Neural progenitor cell (in vitro differentiated cells): ENCODE results near the gene RAB11FIP3. TPM values are rescaled to one million over a fixed set of nuclear protein-coding genes. Genes with fewer than 3 reads are reported as not detected.

ENCODE experiments used
- DNase-seq: peaks from one replicate; pipeline ENCODE4 v3.0.0-alpha.2; 2016; ENCODE audit warnings: low spot score
- H2AFZ ChIP-seq: fragments of 200-600 bp; sonication (generic); replicated peaks from 2 replicates; pipeline ENCODE4 v1.6.1; 2016; ENCODE audit warnings: antibody characterized with exemption
- H3F3A ChIP-seq: fragments of 200-600 bp; sonication (generic); 2 replicates; pipeline ENCODE4 v1.6.1; 2016; ENCODE audit warnings: antibody characterized with exemption, low read depth
- H3K27ac ChIP-seq: fragments of 200-600 bp; sonication (generic); 2 replicates; pipeline ENCODE4 v1.5.1; 2016; ENCODE audit warnings: mild to moderate bottlenecking
- H3K27me3 ChIP-seq: fragments of 200-600 bp; sonication (generic); 2 replicates; pipeline ENCODE4 v1.6.1; 2016; ENCODE audit warnings: mild to moderate bottlenecking, moderate library complexity
- H3K36me3 ChIP-seq: fragments of 200-600 bp; sonication (generic); 2 replicates; pipeline ENCODE4 v1.5.1; 2016
- H3K4me1 ChIP-seq: fragments of 200-600 bp; sonication (generic); 2 replicates; pipeline ENCODE4 v1.6.1; 2016; ENCODE audit warnings: mixed run types
- H3K4me2 ChIP-seq: fragments of 200-600 bp; sonication (generic); 2 replicates; pipeline ENCODE4 v1.6.1; 2016
- H3K4me3 ChIP-seq: fragments of 200-600 bp; sonication (generic); 2 replicates; pipeline ENCODE4 v1.5.1; 2016
- H3K79me2 ChIP-seq: fragments of 200-600 bp; sonication (generic); 2 replicates; pipeline ENCODE4 v1.6.1; 2016; ENCODE audit warnings: low read depth
- H3K9ac ChIP-seq: fragments of 200-600 bp; sonication (generic); 2 replicates; pipeline ENCODE4 v1.6.1; 2016
- H3K9me3 ChIP-seq: fragments of 200-600 bp; sonication (generic); 2 replicates; pipeline ENCODE4 v1.5.1; 2016; ENCODE audit warnings: low read depth
- H4K20me1 ChIP-seq: fragments of 200-600 bp; sonication (generic); 2 replicates; pipeline ENCODE4 v1.6.1; 2016; ENCODE audit warnings: low read depth
- H3K27ac Mint-ChIP-seq: 3 replicates; pipeline ENCODE4 v1.8.0; 2021; ENCODE audit warnings: mixed read lengths
- H3K27me3 Mint-ChIP-seq: 2 replicates; pipeline ENCODE4 v1.8.0; 2022; ENCODE audit warnings: low read depth, mild to moderate bottlenecking, inconsistent platforms, moderate library complexity, mixed read lengths; ENCODE audit not compliant: insufficient read depth
- H3K36me3 Mint-ChIP-seq: 3 replicates; pipeline ENCODE4 v1.8.0; 2021; ENCODE audit warnings: mixed read lengths
- H3K4me1 Mint-ChIP-seq: 3 replicates; pipeline ENCODE4 v1.8.0; 2021; ENCODE audit warnings: mixed read lengths
- H3K4me3 Mint-ChIP-seq: 3 replicates; pipeline ENCODE4 v1.8.0; 2021; ENCODE audit warnings: mild to moderate bottlenecking, moderate library complexity, mixed read lengths
- H3K9me3 Mint-ChIP-seq: 3 replicates; pipeline ENCODE4 v1.8.0; 2020; ENCODE audit warnings: mixed read lengths
- CTCF ChIP-seq: fragments of 200-600 bp; sonication (generic); IDR thresholded peaks from 2 replicates; pipeline ENCODE4 v1.5.1; 2017; ENCODE audit warnings: antibody characterized with exemption, mild to moderate bottlenecking
- EZH2 ChIP-seq: fragments of 200-600 bp; sonication (generic); IDR thresholded peaks from 2 replicates; pipeline ENCODE4 v1.6.1; 2017; ENCODE audit warnings: antibody characterized with exemption, mild to moderate bottlenecking, moderate library complexity
- EZH2phosphoT487 ChIP-seq: fragments of 200-600 bp; sonication (generic); IDR thresholded peaks from 2 replicates; pipeline ENCODE4 v1.6.1; 2017; ENCODE audit warnings: antibody characterized with exemption
- total RNA-seq: library from RNA; depleted of rRNA; stranded (reverse); fragments of >200 nt; gene quantifications from 2 replicates; pipeline ENCODE4 v1.2.3, GENCODE V29; 2015; ENCODE audit warnings: low replicate concordance

The RAB11FIP3 gene
- total RNA-seq, 1 donor from 2014 or later = 15.5 TPM

GRCh38 chr16:563072-563644 lies 137.7 kb downstream of the RAB11FIP3 start:
- Histone ChIP-seq H3K36me3 (no peaks in the 10 kb centered on the region), H2AFZ (no peak overlapping the region), H3K4me1 (peaks cover 11% of the 10 kb centered on the region), H3K79me2 (no peaks in the 10 kb centered on the region), H3K4me2 (no peak overlapping the region), H3K9ac (no peak overlapping the region), H3K27ac (no peak overlapping the region), H3K9me3 (no peaks in the 10 kb centered on the region), H3K27me3 (peaks cover 59% of the 10 kb centered on the region), H3F3A (peaks cover 8% of the 10 kb centered on the region), H3K4me3 (no peak overlapping the region), H4K20me1 (peaks cover 10% of the 10 kb centered on the region)
- TF ChIP-seq CTCF = no peak
- TF ChIP-seq EZH2 = no peak
- no peak for TF ChIP-seq EZH2phosphoT487
- H3K36me3 Mint-ChIP-seq = no peaks in the 10 kb centered on the region
- no peak for DNase-seq
- peaks cover 19% of the 10 kb centered on the region for H3K4me1 Mint-ChIP-seq
- H3K27me3 Mint-ChIP-seq = peaks cover 20% of the 10 kb centered on the region
- no peak overlapping the region for H3K27ac Mint-ChIP-seq
- H3K4me3 Mint-ChIP-seq = no peak overlapping the region
- H3K9me3 Mint-ChIP-seq = peaks cover 2% of the 10 kb centered on the region

DNA sequence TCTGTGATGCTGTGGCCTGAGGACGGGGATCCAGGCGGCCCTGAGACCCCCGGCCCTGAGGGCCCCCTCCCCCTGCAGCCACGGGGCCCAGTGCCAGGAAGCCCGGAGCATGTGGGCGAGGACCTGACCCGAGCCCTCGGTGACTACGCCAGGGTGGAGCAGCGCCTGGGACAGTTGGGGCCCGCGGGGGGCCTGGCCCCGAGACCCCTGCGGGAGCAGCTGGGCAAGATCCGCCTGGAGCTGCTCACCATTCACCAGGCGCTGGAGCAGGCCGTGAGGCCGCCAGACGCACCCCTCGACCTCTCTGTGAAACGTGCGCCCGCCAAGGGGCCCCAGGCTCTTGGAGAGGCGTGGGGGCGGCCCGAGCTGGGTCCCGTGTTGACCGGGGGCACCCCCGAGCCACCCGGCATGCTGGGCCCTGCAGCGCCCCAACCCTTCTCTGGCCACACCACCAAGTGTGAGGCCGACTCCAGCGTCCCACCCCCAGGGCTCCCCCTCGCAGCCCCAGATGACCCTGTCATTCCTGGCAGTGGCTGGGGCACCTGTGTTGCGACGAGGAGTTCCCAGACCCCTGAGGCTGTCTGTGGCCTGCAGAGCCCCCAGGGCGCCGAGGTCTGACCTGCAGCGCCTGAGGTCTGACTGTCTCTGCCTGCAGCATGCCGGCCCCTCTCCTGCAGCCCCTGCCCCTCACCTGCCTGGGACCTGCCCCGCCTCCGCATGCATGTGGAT lies 139.4 kb downstream of the RAB11FIP3 start:
- Histone ChIP-seq H3K9me3 (no peaks in the 10 kb centered on the region), H3K79me2 (no peaks in the 10 kb centered on the region), H3K27me3 (peaks cover 42% of the 10 kb centered on the region), H3K4me3 (no peak overlapping the region), H4K20me1 (peaks cover under 1% of the 10 kb centered on the region), H3K9ac (no peak overlapping the region), H3K4me2 (no peak overlapping the region), H3K36me3 (no peaks in the 10 kb centered on the region), H3K27ac (no peak overlapping the region), H3F3A (peaks cover 5% of the 10 kb centered on the region), H2AFZ (no peak overlapping the region), H3K4me1 (peaks cover 13% of the 10 kb centered on the region)
- Mint-ChIP-seq H3K27ac (no peak overlapping the region), H3K36me3 (no peaks in the 10 kb centered on the region), H3K4me1 (peaks cover 25% of the 10 kb centered on the region), H3K27me3 (peaks cover 9% of the 10 kb centered on the region), H3K4me3 (no peak overlapping the region), H3K9me3 (peaks cover 2% of the 10 kb centered on the region)
- no peak for DNase-seq
- TF ChIP-seq CTCF (no peak), EZH2 (no peak), EZH2phosphoT487 (no peak)

DNA sequence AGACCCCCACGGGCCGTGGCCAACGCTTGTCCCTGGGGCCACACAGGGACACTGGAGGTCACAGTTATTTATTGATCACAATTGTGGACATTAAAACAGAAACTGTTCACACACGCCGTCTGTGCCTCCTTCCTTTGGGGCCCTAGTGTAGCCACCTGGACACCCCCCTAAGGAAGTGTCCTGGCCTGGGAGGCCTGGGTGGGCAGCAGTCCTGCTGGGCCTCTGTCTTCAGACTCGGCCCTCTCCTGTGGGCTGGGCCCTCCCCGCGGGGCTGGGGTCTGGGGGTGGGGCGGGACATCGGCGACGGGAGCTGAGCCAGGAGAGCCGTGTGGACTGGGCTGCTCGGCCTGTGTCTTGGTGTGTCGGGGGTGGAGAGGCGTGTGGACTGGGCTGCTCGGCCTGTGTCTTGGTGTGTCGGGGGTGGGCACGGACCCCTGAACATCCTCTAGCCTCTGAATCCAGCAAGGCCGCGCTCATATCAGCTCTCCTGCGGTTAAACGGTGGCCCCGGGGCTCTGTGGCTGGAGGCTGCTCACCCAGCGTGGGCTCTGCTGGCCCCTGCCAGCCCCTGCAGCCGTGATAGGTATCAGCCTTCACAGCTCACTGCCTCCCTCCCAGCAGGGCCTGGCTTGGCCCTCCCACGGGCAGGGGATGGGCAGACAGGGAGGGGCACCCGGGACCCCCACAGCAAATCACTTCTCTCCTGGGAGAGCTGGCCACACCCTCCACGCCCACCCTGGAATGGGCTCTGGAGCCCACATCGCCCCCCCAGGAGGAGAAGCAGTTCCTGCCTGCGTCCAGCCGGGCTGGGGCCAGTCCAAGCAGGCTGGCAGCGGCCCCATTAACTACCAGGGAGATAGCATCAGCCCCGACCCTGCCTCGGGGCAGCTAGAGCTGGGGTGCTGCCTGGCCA lies 140.2 kb downstream of the RAB11FIP3 start:
- peaks cover 13% of the 10 kb centered on the region for H3K4me1 ChIP-seq
- H3K27me3 Mint-ChIP-seq = peaks cover 9% of the 10 kb centered on the region
- peaks cover 34% of the 10 kb centered on the region for H3K27me3 ChIP-seq
- H3K4me2 ChIP-seq = no peak overlapping the region
- H3K4me3 ChIP-seq = no peak overlapping the region
- no peak overlapping the region for H3K9ac ChIP-seq
- peaks cover 2% of the 10 kb centered on the region for H3K9me3 Mint-ChIP-seq
- H3K79me2 ChIP-seq = peaks cover 7% of the 10 kb centered on the region
- peaks cover 7% of the 10 kb centered on the region for H4K20me1 ChIP-seq
- no peak overlapping the region for H2AFZ ChIP-seq
- H3K27ac ChIP-seq = no peak overlapping the region
- DNase-seq = no peak
- no peaks in the 10 kb centered on the region for H3K36me3 Mint-ChIP-seq
- H3K36me3 ChIP-seq = no peaks in the 10 kb centered on the region
- no peaks in the 10 kb centered on the region for H3K9me3 ChIP-seq
- peak overlapping the region; percentile 41 for H3K4me3 Mint-ChIP-seq
- no peak overlapping the region for H3K27ac Mint-ChIP-seq
- peaks cover 8% of the 10 kb centered on the region for H3F3A ChIP-seq
- TF ChIP-seq CTCF (no peak), EZH2phosphoT487 (no peak), EZH2 (no peak)
- H3K4me1 Mint-ChIP-seq = peaks cover 27% of the 10 kb centered on the region
